Muscle layer of colon (tissue), 2 donors: ENCODE data around the gene B4GALNT3.

ENCODE experiments used
- H3K27ac ChIP-seq: one replicate; pipeline ENCODE4 v1.7.0; 2013; ENCODE audit warnings: low read depth, mild to moderate bottlenecking, low read length, moderate library complexity
- H3K27me3 ChIP-seq, 2 donors: one replicate each; pipeline ENCODE4 v1.7.0; 2013; ENCODE audit warnings: low read length in 2 of 2, mild to moderate bottlenecking in 2 of 2; ENCODE audit not compliant: insufficient read depth in 2 of 2, control insufficient read depth in 1 of 2
- H3K36me3 ChIP-seq: one replicate; pipeline ENCODE4 v1.7.0; 2013; ENCODE audit warnings: mild to moderate bottlenecking, low read length; ENCODE audit not compliant: insufficient read depth
- H3K4me1 ChIP-seq: one replicate; pipeline ENCODE4 v1.7.0; 2013; ENCODE audit warnings: mild to moderate bottlenecking, low read length; ENCODE audit not compliant: insufficient read depth
- H3K4me3 ChIP-seq, 2 donors: one replicate each; pipeline ENCODE4 v1.7.0; 2013; ENCODE audit warnings: low read length in 2 of 2, low read depth in 1 of 2, mild to moderate bottlenecking in 1 of 2, moderate library complexity in 1 of 2
- H3K9ac ChIP-seq: one replicate; pipeline ENCODE4 v1.7.0; 2013; ENCODE audit warnings: low read length
- H3K9me3 ChIP-seq: one replicate; pipeline ENCODE4 v1.7.0; 2013; ENCODE audit warnings: mild to moderate bottlenecking, low read length
- donor health status: abdominal sarcoma.
- donor health status: Adenocarcinoma of cecum.

Gene B4GALNT3

GRCh38 chr12:496736-497135, 37.0 kb downstream of the B4GALNT3 start:
- H3K9me3 ChIP-seq, result no peaks in the 10 kb centered on the region
- H3K4me1 ChIP-seq, result no peaks in the 10 kb centered on the region
- H3K27me3 ChIP-seq, result no peaks in the 10 kb centered on the region
- H3K36me3 ChIP-seq, result no peaks in the 10 kb centered on the region
- no peak overlapping the region for H3K4me3 ChIP-seq
- no peak overlapping the region for H3K9ac ChIP-seq
- H3K27ac ChIP-seq, result no peak overlapping the region

- Histone ChIP-seq H3K9me3 (no peaks in the 10 kb centered on the region), H3K27ac (no peak overlapping the region), H3K9ac (no peak overlapping the region)
These were observed 37.9 kb downstream of the B4GALNT3 start for GRCh38 chr12:497501-498160.

GRCh38 chr12:499837-500458, 40.2 kb downstream of the B4GALNT3 start:
- no peaks in the 10 kb centered on the region for H3K9me3 ChIP-seq
- no peaks in the 10 kb centered on the region for H3K36me3 ChIP-seq
- H3K4me3 ChIP-seq, result no peak overlapping the region
- no peaks in the 10 kb centered on the region for H3K27me3 ChIP-seq
- H3K9ac ChIP-seq, result no peak overlapping the region
- H3K27ac ChIP-seq, result no peak overlapping the region
- no peaks in the 10 kb centered on the region for H3K4me1 ChIP-seq

More at GRCh38 chr12:497501-498160, 37.9 kb downstream of the B4GALNT3 start:
- Histone ChIP-seq H3K36me3 (no peaks in the 10 kb centered on the region), H3K4me1 (no peaks in the 10 kb centered on the region), H3K27me3 (no peaks in the 10 kb centered on the region), H3K4me3 (no peak overlapping the region)

GRCh38 chr12:501722-502447, 42.1 kb downstream of the B4GALNT3 start:
- Histone ChIP-seq H3K9ac (no peak overlapping the region), H3K4me1 (no peaks in the 10 kb centered on the region), H3K27ac (no peak overlapping the region), H3K4me3 (no peak overlapping the region), H3K9me3 (no peaks in the 10 kb centered on the region), H3K27me3 (no peaks in the 10 kb centered on the region), H3K36me3 (no peaks in the 10 kb centered on the region)

- H3K9me3 ChIP-seq, result no peaks in the 10 kb centered on the region
- H3K36me3 ChIP-seq, result no peaks in the 10 kb centered on the region
- no peak overlapping the region for H3K9ac ChIP-seq
- H3K4me1 ChIP-seq, result no peaks in the 10 kb centered on the region
- H3K4me3 ChIP-seq, result no peak overlapping the region
- H3K27me3 ChIP-seq, result no peaks in the 10 kb centered on the region
- H3K27ac ChIP-seq, result no peak overlapping the region
These were observed 43.5 kb downstream of the B4GALNT3 start for GRCh38 chr12:503111-503761.

- Histone ChIP-seq H3K27ac (no peak overlapping the region), H3K4me3 (no peak overlapping the region)
These were observed 45.5 kb downstream of the B4GALNT3 start for GRCh38 chr12:505221-505620.

GRCh38 chr12:507391-507796, 47.7 kb downstream of the B4GALNT3 start:
- Histone ChIP-seq H3K27me3 (no peaks in the 10 kb centered on the region), H3K9ac (no peak overlapping the region), H3K9me3 (no peaks in the 10 kb centered on the region), H3K4me3 (no peak overlapping the region), H3K27ac (no peak overlapping the region), H3K4me1 (no peaks in the 10 kb centered on the region), H3K36me3 (no peaks in the 10 kb centered on the region)

More at GRCh38 chr12:505221-505620, 45.5 kb downstream of the B4GALNT3 start:
- Histone ChIP-seq H3K36me3 (no peaks in the 10 kb centered on the region), H3K9ac (no peak overlapping the region), H3K27me3 (no peaks in the 10 kb centered on the region), H3K9me3 (no peaks in the 10 kb centered on the region), H3K4me1 (no peaks in the 10 kb centered on the region)

- Histone ChIP-seq H3K9ac (no peak overlapping the region), H3K27me3 (no peaks in the 10 kb centered on the region), H3K9me3 (no peaks in the 10 kb centered on the region), H3K27ac (no peak overlapping the region), H3K4me3 (no peak overlapping the region), H3K36me3 (no peaks in the 10 kb centered on the region), H3K4me1 (no peaks in the 10 kb centered on the region)
These were observed 48.4 kb downstream of the B4GALNT3 start for GRCh38 chr12:508145-508544.

- Histone ChIP-seq H3K9me3 (no peaks in the 10 kb centered on the region), H3K27me3 (no peaks in the 10 kb centered on the region), H3K4me3 (no peak overlapping the region), H3K4me1 (no peaks in the 10 kb centered on the region), H3K27ac (no peak overlapping the region), H3K36me3 (no peaks in the 10 kb centered on the region), H3K9ac (no peak overlapping the region)
These were observed 49.1 kb downstream of the B4GALNT3 start for GRCh38 chr12:508795-509194.

- H3K4me3 ChIP-seq, result no peak overlapping the region
- H3K27ac ChIP-seq, result no peak overlapping the region
- no peak overlapping the region for H3K9ac ChIP-seq
These were observed 49.8 kb downstream of the B4GALNT3 start for GRCh38 chr12:509500-509899.

GRCh38 chr12:510071-510825, 50.5 kb downstream of the B4GALNT3 start:
- H3K4me3 ChIP-seq, result no peak overlapping the region
- H3K36me3 ChIP-seq, result no peaks in the 10 kb centered on the region
- no peaks in the 10 kb centered on the region for H3K4me1 ChIP-seq
- no peak overlapping the region for H3K27ac ChIP-seq
- H3K9ac ChIP-seq, result no peak overlapping the region
- no peaks in the 10 kb centered on the region for H3K27me3 ChIP-seq
- H3K9me3 ChIP-seq, result no peaks in the 10 kb centered on the region

More at GRCh38 chr12:509500-509899, 49.8 kb downstream of the B4GALNT3 start:
- Histone ChIP-seq H3K4me1 (no peaks in the 10 kb centered on the region), H3K9me3 (no peaks in the 10 kb centered on the region), H3K27me3 (no peaks in the 10 kb centered on the region), H3K36me3 (no peaks in the 10 kb centered on the region)
